ENCODE data around the gene LRRC53. TPM values are rescaled to one million over a fixed set of nuclear protein-coding genes. Genes with fewer than 3 reads are reported as not detected.

The LRRC53 gene
- total and polyA plus RNA-seq, 2 experiments from 2014 or later, result not detected

- Histone ChIP-seq H3K36me3 (ENCODE audit: insufficient read depth) (no peaks in the 10 kb centered on the region), H4K20me1 (replicated peaks; ENCODE audit: insufficient read depth) (no peaks in the 10 kb centered on the region), H3K27ac (ENCODE audit: low read depth) (no peak overlapping the region), H3K4me2 (no peak overlapping the region), H2AFZ (no peak overlapping the region), H3F3A (replicated peaks; ENCODE audit: low read depth) (no peaks in the 10 kb centered on the region), H3K9me2 (ENCODE audit: insufficient read depth) (no peaks in the 10 kb centered on the region), H3K4me1 (ENCODE audit: insufficient read depth) (peaks cover 24% of the 10 kb centered on the region), H3K79me2 (replicated peaks; ENCODE audit: insufficient read depth) (no peaks in the 10 kb centered on the region), H3K4me3 (no peak overlapping the region), H3K27me3 (ENCODE audit: insufficient read depth) (no peaks in the 10 kb centered on the region)
- Mint-ChIP-seq H3K27me3 (ENCODE audit: insufficient read depth, low read depth, poor library complexity) (peaks cover 13% of the 10 kb centered on the region), H3K36me3 (ENCODE audit: low read depth) (no peaks in the 10 kb centered on the region), H3K4me3 (no peak overlapping the region), H3K9me3 (no peaks in the 10 kb centered on the region), H3K27ac (no peak overlapping the region), H3K4me1 (peaks cover 22% of the 10 kb centered on the region)
- ATAC-seq (no peak), DNase-seq (ENCODE audit: low spot score) (no peak)
- TF ChIP-seq ETS1 (IDR thresholded peaks at IDR 0.05) (no peak), ZNF114 (CRISPR knock-in tag; IDR thresholded peaks at IDR 0.05) (no peak), STAT1 (IDR thresholded peaks at IDR 0.05; ENCODE audit: unreplicated experiment) (no peak), CREB1 (CRISPR knock-in tag; IDR thresholded peaks at IDR 0.05; ENCODE audit: low read depth) (no peak), NANOG (IDR thresholded peaks at IDR 0.05; ENCODE audit: borderline replicate concordance) (no peak), JUNB (IDR thresholded peaks at IDR 0.05; ENCODE audit: unreplicated experiment) (no peak), REST (IDR thresholded peaks at IDR 0.05; ENCODE audit: unreplicated experiment) (no peak), EZH2 (IDR thresholded peaks at IDR 0.05; ENCODE audit: low read depth, unreplicated experiment) (no peak), ZNF331 (CRISPR knock-in tag; IDR thresholded peaks at IDR 0.05; ENCODE audit: low read depth) (no peak), EZH2phosphoT487 (IDR thresholded peaks at IDR 0.05; ENCODE audit: unreplicated experiment) (no peak), CTCF (conservative IDR thresholded peaks at IDR 0.05; ENCODE audit: low read depth in 2 of 2) (no peak), POLR2AphosphoS5 (IDR thresholded peaks at IDR 0.05; ENCODE audit: low read depth) (no peak)
- TF ChIP-seq, protein P1, sequence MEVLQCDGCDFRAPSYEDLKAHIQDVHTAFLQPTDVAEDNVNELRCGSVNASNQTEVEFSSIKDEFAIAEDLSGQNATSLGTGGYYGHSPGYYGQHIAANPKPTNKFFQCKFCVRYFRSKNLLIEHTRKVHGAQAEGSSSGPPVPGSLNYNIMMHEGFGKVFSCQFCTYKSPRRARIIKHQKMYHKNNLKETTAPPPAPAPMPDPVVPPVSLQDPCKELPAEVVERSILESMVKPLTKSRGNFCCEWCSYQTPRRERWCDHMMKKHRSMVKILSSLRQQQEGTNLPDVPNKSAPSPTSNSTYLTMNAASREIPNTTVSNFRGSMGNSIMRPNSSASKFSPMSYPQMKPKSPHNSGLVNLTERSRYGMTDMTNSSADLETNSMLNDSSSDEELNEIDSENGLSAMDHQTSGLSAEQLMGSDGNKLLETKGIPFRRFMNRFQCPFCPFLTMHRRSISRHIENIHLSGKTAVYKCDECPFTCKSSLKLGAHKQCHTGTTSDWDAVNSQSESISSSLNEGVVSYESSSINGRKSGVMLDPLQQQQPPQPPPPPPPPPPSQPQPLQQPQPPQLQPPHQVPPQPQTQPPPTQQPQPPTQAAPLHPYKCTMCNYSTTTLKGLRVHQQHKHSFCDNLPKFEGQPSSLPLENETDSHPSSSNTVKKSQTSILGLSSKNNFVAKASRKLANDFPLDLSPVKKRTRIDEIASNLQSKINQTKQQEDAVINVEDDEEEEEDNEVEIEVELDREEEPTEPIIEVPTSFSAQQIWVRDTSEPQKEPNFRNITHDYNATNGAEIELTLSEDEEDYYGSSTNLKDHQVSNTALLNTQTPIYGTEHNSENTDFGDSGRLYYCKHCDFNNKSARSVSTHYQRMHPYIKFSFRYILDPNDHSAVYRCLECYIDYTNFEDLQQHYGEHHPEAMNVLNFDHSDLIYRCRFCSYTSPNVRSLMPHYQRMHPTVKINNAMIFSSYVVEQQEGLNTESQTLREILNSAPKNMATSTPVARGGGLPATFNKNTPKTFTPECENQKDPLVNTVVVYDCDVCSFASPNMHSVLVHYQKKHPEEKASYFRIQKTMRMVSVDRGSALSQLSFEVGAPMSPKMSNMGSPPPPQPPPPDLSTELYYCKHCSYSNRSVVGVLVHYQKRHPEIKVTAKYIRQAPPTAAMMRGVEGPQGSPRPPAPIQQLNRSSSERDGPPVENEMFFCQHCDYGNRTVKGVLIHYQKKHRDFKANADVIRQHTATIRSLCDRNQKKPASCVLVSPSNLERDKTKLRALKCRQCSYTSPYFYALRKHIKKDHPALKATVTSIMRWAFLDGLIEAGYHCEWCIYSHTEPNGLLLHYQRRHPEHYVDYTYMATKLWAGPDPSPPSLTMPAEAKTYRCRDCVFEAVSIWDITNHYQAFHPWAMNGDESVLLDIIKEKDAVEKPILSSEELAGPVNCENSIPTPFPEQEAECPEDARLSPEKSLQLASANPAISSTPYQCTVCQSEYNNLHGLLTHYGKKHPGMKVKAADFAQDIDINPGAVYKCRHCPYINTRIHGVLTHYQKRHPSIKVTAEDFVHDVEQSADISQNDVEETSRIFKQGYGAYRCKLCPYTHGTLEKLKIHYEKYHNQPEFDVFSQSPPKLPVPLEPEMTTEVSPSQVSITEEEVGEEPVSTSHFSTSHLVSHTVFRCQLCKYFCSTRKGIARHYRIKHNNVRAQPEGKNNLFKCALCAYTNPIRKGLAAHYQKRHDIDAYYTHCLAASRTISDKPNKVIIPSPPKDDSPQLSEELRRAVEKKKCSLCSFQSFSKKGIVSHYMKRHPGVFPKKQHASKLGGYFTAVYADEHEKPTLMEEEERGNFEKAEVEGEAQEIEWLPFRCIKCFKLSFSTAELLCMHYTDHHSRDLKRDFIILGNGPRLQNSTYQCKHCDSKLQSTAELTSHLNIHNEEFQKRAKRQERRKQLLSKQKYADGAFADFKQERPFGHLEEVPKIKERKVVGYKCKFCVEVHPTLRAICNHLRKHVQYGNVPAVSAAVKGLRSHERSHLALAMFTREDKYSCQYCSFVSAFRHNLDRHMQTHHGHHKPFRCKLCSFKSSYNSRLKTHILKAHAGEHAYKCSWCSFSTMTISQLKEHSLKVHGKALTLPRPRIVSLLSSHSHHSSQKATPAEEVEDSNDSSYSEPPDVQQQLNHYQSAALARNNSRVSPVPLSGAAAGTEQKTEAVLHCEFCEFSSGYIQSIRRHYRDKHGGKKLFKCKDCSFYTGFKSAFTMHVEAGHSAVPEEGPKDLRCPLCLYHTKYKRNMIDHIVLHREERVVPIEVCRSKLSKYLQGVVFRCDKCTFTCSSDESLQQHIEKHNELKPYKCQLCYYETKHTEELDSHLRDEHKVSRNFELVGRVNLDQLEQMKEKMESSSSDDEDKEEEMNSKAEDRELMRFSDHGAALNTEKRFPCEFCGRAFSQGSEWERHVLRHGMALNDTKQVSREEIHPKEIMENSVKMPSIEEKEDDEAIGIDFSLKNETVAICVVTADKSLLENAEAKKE (CRISPR knock-in tag; IDR thresholded peaks at IDR 0.05), result no peak
Measured at GRCh38 chr1:74502858-74503257, 9.6 kb downstream of the LRRC53 start.
